SU-DHL-6 (cell line): Measurements from ENCODE around the gene UBE2D3.

Experiments
- CTCF ChIP-seq: fragments of 200-600 bp; sonication (generic); IDR thresholded peaks from one replicate; pipeline ENCODE4 v1.5.1; 2017; ENCODE audit warnings: antibody characterized with exemption, mild to moderate bottlenecking, low read length, moderate library complexity; ENCODE audit not compliant: insufficient read depth, poor library complexity, severe bottlenecking
- EZH2phosphoT487 ChIP-seq: fragments of 200-600 bp; sonication (generic), shearing (Covaris generic); conservative IDR thresholded peaks from 2 replicates; pipeline ENCODE4 v1.6.1; 2018; ENCODE audit warnings: mild to moderate bottlenecking, antibody characterized with exemption, low read length, moderate library complexity, mixed read lengths

GRCh38 chr4:102775805-102776204 lies 51.5 kb downstream of the UBE2D3 start:
- TF ChIP-seq CTCF (no peak), EZH2phosphoT487 (no peak)
